ENCODE measurements around the gene STK32C. TPM values are rescaled to one million over a fixed set of nuclear protein-coding genes. Genes with fewer than 3 reads are reported as not detected.
"Not testable (repeated sequence)": the region's sequence is repeated elsewhere in the genome, so short reads cannot be mapped to it uniquely, and the experiment has no call there.

STK32C gene
- total RNA-seq, 1 donor = 4.2 TPM

- H3K4me3 ChIP-seq (ENCODE audit: low read length) = peak overlapping the region; percentile 85
- no peaks in the 10 kb centered on the region for H3K27me3 ChIP-seq (ENCODE audit: insufficient read depth, low read length)
- H3K9me3 ChIP-seq (ENCODE audit: low read depth, low read length) = no peaks in the 10 kb centered on the region
- peaks cover 62% of the 10 kb centered on the region for H3K4me1 ChIP-seq (ENCODE audit: insufficient read depth, low read length)
Observed at GRCh38 chr10:132330486-132330833, 22.7 kb upstream of the STK32C start.

- no peaks in the 10 kb centered on the region for H3K27me3 ChIP-seq (ENCODE audit: insufficient read depth, low read length)
- H3K4me3 ChIP-seq (ENCODE audit: low read length) = peak overlapping the region; percentile 85
Observed at GRCh38 chr10:132329565-132330485, 22.1 kb upstream of the STK32C start.

GRCh38 chr10:132328738-132329137, 21.0 kb upstream of the STK32C start:
- H3K9me3 ChIP-seq (ENCODE audit: low read depth, low read length) = no peaks in the 10 kb centered on the region
- no peaks in the 10 kb centered on the region for H3K27me3 ChIP-seq (ENCODE audit: insufficient read depth, low read length)
- peaks cover 54% of the 10 kb centered on the region for H3K4me1 ChIP-seq (ENCODE audit: insufficient read depth, low read length)
- no peak overlapping the region for H3K4me3 ChIP-seq (ENCODE audit: low read length)

More at GRCh38 chr10:132329565-132330485, 22.1 kb upstream of the STK32C start:
- Histone ChIP-seq H3K9me3 (ENCODE audit: low read depth, low read length) (no peaks in the 10 kb centered on the region), H3K4me1 (ENCODE audit: insufficient read depth, low read length) (peaks cover 56% of the 10 kb centered on the region)

- peaks cover 56% of the 10 kb centered on the region for H3K4me1 ChIP-seq (ENCODE audit: insufficient read depth, low read length)
Observed at GRCh38 chr10:132328106-132328505, 20.4 kb upstream of the STK32C start.

GRCh38 chr10:132326925-132327324, 19.2 kb upstream of the STK32C start:
- Histone ChIP-seq H3K4me1 (ENCODE audit: insufficient read depth, low read length) (peaks cover 54% of the 10 kb centered on the region), H3K4me3 (ENCODE audit: low read length) (no peak overlapping the region), H3K27me3 (ENCODE audit: insufficient read depth, low read length) (no peaks in the 10 kb centered on the region), H3K9me3 (ENCODE audit: low read depth, low read length) (no peaks in the 10 kb centered on the region)

More at GRCh38 chr10:132328106-132328505, 20.4 kb upstream of the STK32C start:
- Histone ChIP-seq H3K9me3 (ENCODE audit: low read depth, low read length) (no peaks in the 10 kb centered on the region), H3K4me3 (ENCODE audit: low read length) (no peak overlapping the region), H3K27me3 (ENCODE audit: insufficient read depth, low read length) (no peaks in the 10 kb centered on the region)

GRCh38 chr10:132326344-132326889, 18.7 kb upstream of the STK32C start:
- no peaks in the 10 kb centered on the region for H3K9me3 ChIP-seq (ENCODE audit: low read depth, low read length)
- peaks cover 54% of the 10 kb centered on the region for H3K4me1 ChIP-seq (ENCODE audit: insufficient read depth, low read length)
- H3K27me3 ChIP-seq (ENCODE audit: insufficient read depth, low read length) = no peaks in the 10 kb centered on the region
- no peak overlapping the region for H3K4me3 ChIP-seq (ENCODE audit: low read length)

- no peaks in the 10 kb centered on the region for H3K27me3 ChIP-seq (ENCODE audit: insufficient read depth, low read length)
- no peak overlapping the region for H3K4me3 ChIP-seq (ENCODE audit: low read length)
- H3K9me3 ChIP-seq (ENCODE audit: low read depth, low read length) = no peaks in the 10 kb centered on the region
- H3K4me1 ChIP-seq (ENCODE audit: insufficient read depth, low read length) = peaks cover 48% of the 10 kb centered on the region
Observed at GRCh38 chr10:132324186-132324585, 16.4 kb upstream of the STK32C start.

GRCh38 chr10:132322586-132323048, 14.9 kb upstream of the STK32C start:
- no peaks in the 10 kb centered on the region for H3K9me3 ChIP-seq (ENCODE audit: low read depth, low read length)
- no peak overlapping the region for H3K4me3 ChIP-seq (ENCODE audit: low read length)
- peaks cover 36% of the 10 kb centered on the region for H3K4me1 ChIP-seq (ENCODE audit: insufficient read depth, low read length)
- no peaks in the 10 kb centered on the region for H3K27me3 ChIP-seq (ENCODE audit: insufficient read depth, low read length)

GRCh38 chr10:132321726-132322125, 14.0 kb upstream of the STK32C start:
- Histone ChIP-seq H3K27me3 (ENCODE audit: insufficient read depth, low read length) (no peaks in the 10 kb centered on the region), H3K4me3 (ENCODE audit: low read length) (no peak overlapping the region), H3K9me3 (ENCODE audit: low read depth, low read length) (no peaks in the 10 kb centered on the region), H3K4me1 (ENCODE audit: insufficient read depth, low read length) (peaks cover 36% of the 10 kb centered on the region)

- Histone ChIP-seq H3K9me3 (ENCODE audit: low read depth, low read length) (no peaks in the 10 kb centered on the region), H3K4me3 (ENCODE audit: low read length) (no peak overlapping the region), H3K27me3 (ENCODE audit: insufficient read depth, low read length) (no peaks in the 10 kb centered on the region)
Observed at GRCh38 chr10:132320654-132321469, 13.1 kb upstream of the STK32C start.

GRCh38 chr10:132319853-132320653, 12.3 kb upstream of the STK32C start:
- Histone ChIP-seq H3K9me3 (ENCODE audit: low read depth, low read length) (no peaks in the 10 kb centered on the region), H3K4me3 (ENCODE audit: low read length) (no peak overlapping the region), H3K27me3 (ENCODE audit: insufficient read depth, low read length) (no peaks in the 10 kb centered on the region), H3K4me1 (ENCODE audit: insufficient read depth, low read length) (peaks cover 36% of the 10 kb centered on the region)

More at GRCh38 chr10:132320654-132321469, 13.1 kb upstream of the STK32C start:
- H3K4me1 ChIP-seq (ENCODE audit: insufficient read depth, low read length) = peaks cover 36% of the 10 kb centered on the region

GRCh38 chr10:132317477-132317876, 9.7 kb upstream of the STK32C start:
- not testable (repeated sequence) for H3K27me3 ChIP-seq (ENCODE audit: insufficient read depth, low read length); H3K9me3 ChIP-seq (ENCODE audit: low read depth, low read length); H3K4me3 ChIP-seq (ENCODE audit: low read length)
- H3K4me1 ChIP-seq (ENCODE audit: insufficient read depth, low read length) = peaks cover 19% of the 10 kb centered on the region

GRCh38 chr10:132316133-132316532, 8.4 kb upstream of the STK32C start:
- Histone ChIP-seq H3K4me1 (ENCODE audit: insufficient read depth, low read length) (peaks cover 16% of the 10 kb centered on the region), H3K27me3 (ENCODE audit: insufficient read depth, low read length) (no peaks in the 10 kb centered on the region), H3K4me3 (ENCODE audit: low read length) (no peak overlapping the region), H3K9me3 (ENCODE audit: low read depth, low read length) (no peaks in the 10 kb centered on the region)

GRCh38 chr10:132314881-132315280, 7.1 kb upstream of the STK32C start:
- not testable (repeated sequence) for H3K27me3 ChIP-seq (ENCODE audit: insufficient read depth, low read length); H3K9me3 ChIP-seq (ENCODE audit: low read depth, low read length); H3K4me3 ChIP-seq (ENCODE audit: low read length); H3K4me1 ChIP-seq (ENCODE audit: insufficient read depth, low read length)
